GDM1 (cell line): ENCODE results near the gene GHR.

Source experiments
- DNase-seq: peaks from one replicate; lab custom pipeline; 2025; lab: John Stamatoyannopoulos, UW

The GHR gene

GRCh38 chr5:42516282-42517042 is 93.2 kb downstream of the GHR start:
- no peak for DNase-seq

GRCh38 chr5:42517164-42517563 is 93.9 kb downstream of the GHR start:
- no peak for DNase-seq

GRCh38 chr5:42518595-42519221 is 95.5 kb downstream of the GHR start:
- no peak for DNase-seq

- no peak for DNase-seq
Measured at GRCh38 chr5:42520203-42520602, 97.0 kb downstream of the GHR start.

- DNase-seq: no peak
Measured at GRCh38 chr5:42520957-42521356, 97.7 kb downstream of the GHR start.

GRCh38 chr5:42521406-42521805 is 98.2 kb downstream of the GHR start:
- no peak for DNase-seq

GRCh38 chr5:42522783-42523182 is 99.5 kb downstream of the GHR start:
- DNase-seq: no peak

GRCh38 chr5:42526179-42526578 is 102.9 kb downstream of the GHR start:
- DNase-seq: no peak

- DNase-seq: no peak
Measured at GRCh38 chr5:42531611-42532010, 108.4 kb downstream of the GHR start.

- no peak for DNase-seq
Measured at GRCh38 chr5:42542106-42542505, 118.9 kb downstream of the GHR start.

- no peak for DNase-seq
Measured at GRCh38 chr5:42543774-42544173, 120.5 kb downstream of the GHR start.

- DNase-seq: no peak
Measured at GRCh38 chr5:42545038-42545437, 121.8 kb downstream of the GHR start.

GRCh38 chr5:42547141-42547540 is 123.9 kb downstream of the GHR start:
- no peak for DNase-seq

GRCh38 chr5:42547894-42548293 is 124.7 kb downstream of the GHR start:
- no peak for DNase-seq

- DNase-seq: no peak
Measured at GRCh38 chr5:42552597-42552996, 129.4 kb downstream of the GHR start.

- DNase-seq: no peak
Measured at GRCh38 chr5:42553461-42553860, 130.2 kb downstream of the GHR start.

- DNase-seq: no peak
Measured at GRCh38 chr5:42555010-42555409, 131.8 kb downstream of the GHR start.

- no peak for DNase-seq
Measured at GRCh38 chr5:42555797-42556196, 132.6 kb downstream of the GHR start.

GRCh38 chr5:42557689-42558088 is 134.4 kb downstream of the GHR start:
- no peak for DNase-seq

GRCh38 chr5:42561656-42562055 is 138.4 kb downstream of the GHR start:
- no peak for DNase-seq

- no peak for DNase-seq
Measured at GRCh38 chr5:42564689-42565356, 141.6 kb downstream of the GHR start.

- no peak for DNase-seq
Measured at GRCh38 chr5:42566652-42567295, 143.5 kb downstream of the GHR start.

GRCh38 chr5:42569325-42569724 is 146.1 kb downstream of the GHR start:
- no peak for DNase-seq
